ENCODE data around the gene PLA2G7.
"Not testable (repeated sequence)": the region's sequence is repeated elsewhere in the genome, so short reads cannot be mapped to it uniquely, and the experiment has no call there.

PLA2G7 gene

DNA sequence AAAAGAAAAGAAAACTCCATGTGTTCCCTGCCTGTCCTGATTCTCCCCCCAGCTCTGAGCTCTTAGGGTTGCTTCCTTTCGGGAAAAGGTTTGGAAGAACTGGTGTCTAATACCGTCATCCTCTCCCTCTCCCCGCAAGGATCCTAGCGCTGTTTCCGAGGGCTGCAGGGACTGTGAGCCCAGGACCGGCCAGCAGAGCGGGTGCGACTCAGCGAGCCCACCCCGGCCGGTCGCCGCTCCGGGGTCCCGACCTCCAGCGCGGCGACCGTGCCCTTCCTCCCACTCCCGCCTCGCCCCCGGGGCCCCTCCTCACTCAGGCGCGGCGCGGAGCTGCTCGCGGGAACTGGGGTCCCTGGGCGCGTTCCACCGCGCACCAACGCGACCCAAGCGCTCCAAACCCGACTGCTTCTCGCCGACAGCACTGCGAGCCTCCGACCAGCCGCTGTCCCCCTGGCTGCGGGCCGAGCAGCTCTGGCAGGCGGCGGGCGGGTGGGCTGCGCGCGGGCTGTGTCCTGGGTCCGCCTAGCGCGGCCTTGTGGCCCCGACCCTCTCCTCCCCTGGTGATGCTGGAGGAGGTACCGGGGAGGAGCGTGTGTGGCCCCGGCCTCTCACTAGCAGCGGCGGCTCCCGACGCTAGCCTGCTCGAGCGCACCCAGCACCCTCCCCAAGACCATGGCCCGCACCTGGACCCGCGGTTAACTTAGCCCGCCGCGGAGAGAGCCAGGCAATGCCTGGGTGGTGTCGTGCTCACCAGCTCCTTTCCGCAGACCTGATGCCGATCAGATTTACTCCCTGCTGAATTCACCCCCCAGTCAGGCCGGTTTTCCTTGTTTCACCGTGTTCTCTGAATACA, at the start of gene PLA2G7:
Gene PLA2G7, minus strand, starts transcription at position 509 of the 853 bp plus-strand sequence. CDS start 12,484 bp downstream, outside the sequence.
- peak; percentile 14 for DNase-seq

DNA sequence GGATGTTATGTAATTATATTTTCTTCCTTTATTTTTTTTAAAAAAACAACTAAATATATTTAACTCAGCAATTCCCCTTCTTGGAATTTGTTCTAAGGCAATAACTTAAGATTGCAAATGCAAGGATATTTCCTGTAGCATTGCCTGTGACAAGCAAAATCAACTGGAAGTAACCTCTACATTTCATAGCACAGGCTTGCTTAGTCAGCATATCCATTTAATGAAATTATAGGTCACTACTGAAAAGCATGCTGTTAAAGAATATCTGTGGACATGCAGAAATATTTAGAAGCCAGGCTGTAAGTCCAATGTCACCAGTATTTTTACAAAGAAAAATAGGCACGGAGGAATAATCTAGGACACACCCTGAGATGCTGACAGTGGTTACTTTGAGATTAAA, 49.4 kb upstream of the PLA2G7 start:
- DNase-seq: no peak

DNA sequence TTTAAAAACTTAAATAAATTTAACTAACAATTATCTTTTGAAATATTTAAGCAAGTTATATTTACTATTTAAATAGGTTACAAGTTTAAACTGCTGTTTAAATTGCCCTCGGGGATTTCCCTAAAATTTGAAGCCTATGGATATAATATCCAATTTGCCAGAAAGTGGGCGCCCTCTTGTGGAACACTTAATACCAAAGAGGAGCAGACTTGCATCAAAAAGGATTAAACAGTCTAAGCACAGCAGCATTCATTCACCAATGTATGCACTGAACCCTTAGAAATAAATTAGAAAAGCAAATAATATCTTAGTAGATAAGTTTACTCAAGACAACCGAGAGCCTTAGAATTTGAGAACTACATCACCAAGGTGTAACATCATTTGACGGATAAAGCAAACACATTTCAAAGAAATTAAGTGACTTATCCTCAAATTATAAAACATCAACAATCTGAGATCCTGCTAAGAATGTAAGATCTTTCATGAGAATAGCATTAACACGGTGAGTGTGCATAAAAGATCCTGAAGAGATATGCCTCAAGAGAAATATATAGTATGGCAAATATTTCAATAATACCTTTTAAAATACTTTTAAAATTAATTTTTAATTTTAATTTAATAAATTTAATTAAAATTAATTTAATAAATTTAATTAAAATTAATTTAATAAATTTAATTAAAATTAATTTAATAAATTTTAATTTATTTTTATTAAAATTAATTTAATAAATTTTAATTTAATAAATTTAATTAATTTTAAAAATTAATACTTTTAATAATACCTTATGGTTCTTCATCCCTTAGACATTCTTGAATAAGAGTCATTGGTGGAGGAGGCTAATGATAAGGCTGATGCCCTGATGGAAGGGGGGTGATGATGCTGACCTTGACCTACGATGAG, 46.6 kb upstream of the PLA2G7 start:
- peak; percentile 84 for DNase-seq

DNA sequence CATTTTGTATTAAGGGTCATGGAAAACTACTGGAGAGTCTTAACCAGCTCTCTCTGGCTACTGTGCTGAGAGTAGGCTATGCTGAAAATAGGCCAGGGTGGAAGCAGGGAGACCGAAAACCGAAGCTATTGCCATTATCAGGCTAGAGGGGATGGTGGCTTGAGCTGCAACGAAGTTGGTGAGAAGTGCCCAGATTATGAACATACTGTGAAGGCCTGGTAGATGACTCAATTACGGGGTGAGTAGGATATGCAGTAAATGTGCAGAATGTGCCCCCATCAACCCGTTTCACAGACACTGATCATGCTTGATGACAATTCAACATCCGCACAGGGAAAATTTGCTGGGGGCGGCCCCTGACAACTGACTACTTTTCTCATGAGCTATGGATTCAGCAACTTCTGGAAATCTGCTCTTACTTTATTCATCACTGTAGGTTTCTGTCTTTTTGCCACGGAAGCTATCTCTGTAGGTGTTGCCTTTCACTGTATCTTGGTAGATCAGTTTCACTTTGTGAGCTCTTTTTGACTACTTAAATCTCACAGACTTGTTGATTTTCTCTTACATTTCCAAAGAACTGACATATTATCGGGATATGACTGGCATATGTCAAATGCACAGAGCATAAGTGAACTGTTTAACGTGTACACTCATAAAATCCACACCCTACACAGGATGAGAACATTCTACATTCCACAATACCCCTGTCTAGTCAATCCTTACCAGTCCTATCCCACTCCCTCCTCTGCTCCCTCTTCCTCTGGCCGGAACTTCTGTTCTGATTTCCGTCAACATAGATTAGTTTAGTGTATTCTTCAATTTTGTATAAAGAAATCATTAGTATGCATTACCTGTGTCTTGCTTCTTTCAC, 42.5 kb upstream of the PLA2G7 start:
- DNase-seq: no peak

DNA sequence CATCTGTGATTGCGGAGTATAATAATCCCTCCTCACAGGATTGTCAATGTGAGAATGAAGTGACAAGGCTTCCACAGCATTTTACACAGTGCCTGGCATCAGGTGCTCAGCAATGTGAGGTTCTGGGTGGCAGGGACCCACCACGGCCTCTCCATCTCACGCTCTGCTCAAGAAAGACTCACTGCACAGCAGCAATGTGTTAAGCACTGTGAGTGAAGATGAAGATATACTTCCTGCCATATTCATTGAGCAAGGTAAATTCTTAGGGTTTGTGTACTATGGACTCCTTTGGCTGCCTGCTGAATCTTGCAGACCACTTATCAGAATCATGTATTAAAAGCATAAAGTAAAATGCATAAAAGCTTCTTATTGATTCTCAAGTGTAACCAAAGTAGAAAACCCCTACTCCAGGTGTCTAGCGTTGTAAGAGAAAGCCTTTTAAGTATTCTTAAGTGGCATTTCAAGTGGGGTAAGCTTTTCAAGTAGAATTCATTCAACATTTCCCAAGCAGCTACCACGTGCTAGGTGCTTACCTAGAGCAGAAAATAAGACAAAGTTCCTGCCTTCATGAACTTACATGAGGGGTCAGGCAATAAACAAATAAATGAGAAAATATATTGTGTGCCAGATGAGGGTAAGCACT, 41.0 kb upstream of the PLA2G7 start:
- no peak for DNase-seq

DNA sequence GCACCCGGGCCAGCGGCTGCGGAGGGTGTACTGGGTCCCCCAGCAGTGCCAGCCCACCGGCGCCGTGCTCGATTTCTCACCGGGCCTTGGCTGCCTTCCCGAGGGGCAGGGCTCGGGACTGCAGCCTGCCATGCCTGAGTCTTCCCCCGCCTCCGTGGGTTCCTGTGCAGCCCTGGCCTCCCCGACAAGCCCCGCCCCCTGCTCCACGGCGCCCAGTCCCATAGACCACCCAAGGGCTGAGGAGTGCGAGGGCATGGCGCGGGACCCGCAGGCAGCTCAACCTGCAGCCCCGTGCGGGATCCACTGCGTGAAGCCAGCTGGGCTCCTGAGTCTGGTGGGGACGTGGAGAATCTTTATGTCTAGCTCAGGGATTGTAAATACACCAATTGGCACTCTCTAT, 39.6 kb upstream of the PLA2G7 start:
- DNase-seq: not testable (repeated sequence)

DNA sequence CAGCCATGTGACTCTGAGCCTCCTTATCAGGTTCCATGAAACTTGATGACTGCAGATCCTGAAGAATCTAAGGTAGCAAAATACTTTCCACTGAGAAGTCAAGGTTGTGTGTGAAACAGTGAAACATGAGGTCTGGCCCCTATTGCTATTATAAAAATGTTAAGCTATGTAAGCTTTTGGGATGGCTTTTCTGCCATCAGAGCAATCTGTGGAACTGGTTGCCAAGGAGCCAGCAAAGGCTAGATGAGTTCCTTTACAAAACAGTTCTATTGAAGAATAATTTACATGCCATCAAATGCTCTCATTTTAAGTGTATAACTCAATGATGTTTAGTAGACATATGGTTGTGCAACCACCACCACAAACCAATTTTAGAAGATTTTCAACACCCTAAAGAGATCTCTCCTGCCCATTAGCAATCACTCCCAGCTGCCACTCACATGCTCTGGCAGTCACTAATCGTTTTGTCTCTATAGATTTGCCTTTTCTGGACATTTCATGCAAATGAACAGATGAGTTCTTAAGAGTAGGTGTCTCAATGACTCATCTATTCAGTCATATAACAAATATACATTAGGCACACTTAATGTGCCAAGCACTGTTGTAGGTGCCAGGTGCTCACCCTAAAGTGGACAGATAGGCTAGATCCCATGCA, 38.2 kb upstream of the PLA2G7 start:
- peak; percentile 30 for DNase-seq

DNA sequence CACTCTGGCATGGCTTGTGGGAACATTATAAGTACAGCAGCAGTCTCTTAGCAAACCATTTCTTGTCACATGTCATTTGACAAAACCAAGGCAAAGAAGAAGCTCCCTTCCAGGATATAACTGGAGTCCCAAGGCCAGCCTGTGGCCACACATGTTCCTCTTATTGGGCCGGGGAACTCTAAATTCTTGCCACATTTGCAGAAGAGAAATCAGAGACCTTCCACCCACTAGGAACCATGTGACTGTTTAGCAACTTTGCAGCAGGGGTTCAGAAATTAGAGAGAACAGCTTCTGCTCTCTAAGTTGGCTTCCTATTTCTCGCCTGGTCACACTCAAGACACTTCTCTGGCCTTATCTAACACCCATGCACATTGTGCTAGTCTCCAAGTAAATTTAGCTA, 37.6 kb upstream of the PLA2G7 start:
- DNase-seq: peak; percentile 71

DNA sequence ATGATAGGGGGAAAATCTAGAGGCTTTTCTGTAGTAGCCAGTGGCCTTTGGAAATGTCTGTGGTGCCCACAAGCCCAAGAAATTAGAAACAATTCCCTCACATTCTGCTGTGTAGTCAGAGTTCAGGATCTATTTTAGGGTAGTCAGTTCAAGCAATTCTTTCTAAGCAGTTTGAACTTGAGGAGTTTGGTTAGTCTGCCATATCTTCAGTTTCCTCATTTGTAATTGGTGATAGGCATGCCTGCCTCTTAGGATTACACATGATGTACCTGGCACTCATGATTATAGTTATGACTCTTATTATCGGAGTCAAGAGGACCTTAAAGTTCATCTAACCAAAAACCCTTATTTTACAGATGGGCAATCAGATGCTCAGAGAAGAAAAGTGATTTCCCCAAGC, 36.8 kb upstream of the PLA2G7 start:
- no peak for DNase-seq

DNA sequence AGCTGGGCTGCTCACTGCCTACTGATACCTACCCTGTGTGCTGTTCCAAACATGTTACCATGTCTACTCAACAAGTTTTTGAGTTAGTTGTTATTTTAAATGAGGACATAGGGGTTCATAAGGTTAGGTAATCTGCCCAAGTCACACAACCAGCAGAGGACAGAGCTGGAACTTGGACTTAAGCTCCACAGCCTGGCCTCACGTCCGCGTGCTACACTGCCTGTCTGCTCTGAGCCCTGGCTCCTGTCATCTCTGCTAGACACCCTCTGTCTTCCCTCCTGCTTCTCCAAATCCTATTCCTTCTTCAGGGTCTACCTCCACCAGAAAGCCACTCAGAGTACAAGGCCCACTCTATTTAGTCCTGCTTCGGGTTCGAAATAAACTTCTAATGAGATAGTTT, 29.8 kb upstream of the PLA2G7 start:
- no peak for DNase-seq

DNA sequence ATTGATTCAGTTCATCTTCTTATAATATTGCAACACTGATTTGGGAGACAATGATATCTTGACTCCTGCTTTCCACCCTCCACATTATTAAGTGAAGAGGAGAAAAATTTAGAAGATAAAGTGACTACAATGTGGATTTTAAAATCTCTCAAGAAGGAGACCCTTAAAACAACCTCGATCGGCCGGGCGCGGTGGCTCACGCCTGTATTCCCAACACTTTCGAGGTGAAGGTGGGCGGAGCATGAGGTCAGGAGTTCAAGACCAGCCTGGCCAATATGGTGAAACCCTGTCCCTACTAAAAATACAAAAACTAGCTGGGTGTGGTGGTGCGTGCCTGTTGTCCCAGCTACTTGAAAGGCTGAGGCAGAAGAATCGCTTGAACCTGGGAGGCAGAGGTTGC, 29.1 kb upstream of the PLA2G7 start:
- not testable (repeated sequence) for DNase-seq

DNA sequence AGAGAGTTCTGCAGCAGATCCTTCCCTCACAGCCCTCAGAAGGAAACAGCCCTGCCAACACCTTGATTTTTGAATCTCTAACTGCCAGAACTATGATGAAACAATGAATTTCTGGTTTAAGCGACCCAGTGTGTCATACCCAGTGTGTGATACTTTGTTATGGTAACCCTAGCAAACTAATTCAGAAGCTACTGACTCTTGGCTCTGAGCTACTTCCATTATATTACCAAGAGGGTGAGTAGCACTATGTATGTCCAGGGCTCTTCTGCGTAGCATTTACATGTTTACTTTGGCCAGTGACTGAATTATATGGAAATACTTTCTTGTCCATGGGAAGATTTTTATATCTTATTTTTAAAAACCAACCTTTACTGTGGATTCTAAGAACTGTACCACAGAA, 28.3 kb upstream of the PLA2G7 start:
- no peak for DNase-seq

DNA sequence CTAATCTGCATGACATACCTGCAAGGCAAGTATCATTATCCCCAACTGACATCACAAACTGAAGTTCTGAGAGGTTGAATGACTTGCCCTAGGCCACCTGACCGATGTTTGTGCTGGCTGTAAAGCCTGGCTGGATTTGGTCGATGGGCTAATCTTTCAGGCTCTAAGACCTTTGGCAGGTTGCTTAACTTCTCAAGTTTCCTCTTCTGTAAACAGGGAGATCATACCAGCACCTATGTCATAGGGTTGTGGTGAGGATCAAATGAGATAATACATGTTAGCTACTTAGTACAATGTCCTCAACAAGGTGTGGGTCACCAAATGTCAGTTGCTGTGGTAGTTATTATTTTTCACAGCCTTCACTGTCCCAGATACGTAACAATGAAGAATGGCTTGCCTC, 25.8 kb upstream of the PLA2G7 start:
- no peak for DNase-seq

DNA sequence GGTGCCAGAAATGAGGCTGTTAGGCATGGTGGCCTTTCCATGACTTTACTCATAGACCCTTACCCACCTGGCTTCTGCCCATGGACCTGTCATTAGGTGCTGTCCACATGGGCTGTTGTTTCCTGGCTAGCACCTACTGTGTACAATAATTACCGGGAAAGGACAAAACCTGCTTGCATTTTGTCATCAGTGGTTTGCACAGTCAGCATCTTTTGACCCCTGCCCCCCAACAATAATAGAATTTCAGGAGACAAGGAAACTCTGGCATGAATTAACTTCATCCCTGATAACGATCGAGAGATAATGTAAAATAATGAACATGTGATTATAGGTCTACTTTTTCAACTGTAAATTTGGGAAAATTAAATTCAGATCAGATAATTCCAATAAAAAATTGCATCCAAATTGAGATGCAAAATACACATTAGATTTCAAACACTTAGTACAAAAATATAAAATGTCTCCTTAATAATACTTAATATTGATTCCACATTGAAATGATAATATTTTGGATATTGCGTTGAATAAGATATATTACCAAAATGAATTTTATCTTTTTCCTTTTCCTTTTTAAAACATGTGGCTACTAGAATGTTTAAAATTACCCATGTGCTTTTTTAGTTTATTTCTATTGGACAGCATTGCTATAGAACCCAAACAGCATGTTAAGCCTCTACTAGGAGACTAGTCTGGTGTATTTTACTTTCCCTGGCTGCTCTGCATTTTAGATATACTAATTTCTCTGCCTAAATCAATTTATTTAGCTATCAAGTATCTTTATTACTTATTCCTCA, 24.0 kb upstream of the PLA2G7 start:
- no peak for DNase-seq

DNA sequence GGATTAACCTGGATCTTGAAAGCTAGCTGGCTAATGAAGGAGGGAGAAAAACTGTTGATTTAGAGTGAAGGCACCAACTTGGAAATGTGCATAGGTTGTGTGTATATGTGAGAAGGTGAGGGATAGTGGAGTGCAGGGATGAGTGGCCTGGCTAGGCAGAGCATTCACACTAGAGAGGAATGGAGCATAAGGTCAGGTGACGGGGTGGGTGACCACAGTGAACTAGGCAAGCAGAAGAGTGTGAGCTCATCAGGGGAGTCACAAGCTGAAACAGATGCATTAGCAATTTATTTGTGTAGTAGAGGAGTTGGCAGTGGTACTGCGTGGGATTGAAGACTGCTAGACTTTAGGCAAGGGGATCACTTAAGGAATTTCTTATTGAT, 22.0 kb upstream of the PLA2G7 start:
- DNase-seq: no peak

DNA sequence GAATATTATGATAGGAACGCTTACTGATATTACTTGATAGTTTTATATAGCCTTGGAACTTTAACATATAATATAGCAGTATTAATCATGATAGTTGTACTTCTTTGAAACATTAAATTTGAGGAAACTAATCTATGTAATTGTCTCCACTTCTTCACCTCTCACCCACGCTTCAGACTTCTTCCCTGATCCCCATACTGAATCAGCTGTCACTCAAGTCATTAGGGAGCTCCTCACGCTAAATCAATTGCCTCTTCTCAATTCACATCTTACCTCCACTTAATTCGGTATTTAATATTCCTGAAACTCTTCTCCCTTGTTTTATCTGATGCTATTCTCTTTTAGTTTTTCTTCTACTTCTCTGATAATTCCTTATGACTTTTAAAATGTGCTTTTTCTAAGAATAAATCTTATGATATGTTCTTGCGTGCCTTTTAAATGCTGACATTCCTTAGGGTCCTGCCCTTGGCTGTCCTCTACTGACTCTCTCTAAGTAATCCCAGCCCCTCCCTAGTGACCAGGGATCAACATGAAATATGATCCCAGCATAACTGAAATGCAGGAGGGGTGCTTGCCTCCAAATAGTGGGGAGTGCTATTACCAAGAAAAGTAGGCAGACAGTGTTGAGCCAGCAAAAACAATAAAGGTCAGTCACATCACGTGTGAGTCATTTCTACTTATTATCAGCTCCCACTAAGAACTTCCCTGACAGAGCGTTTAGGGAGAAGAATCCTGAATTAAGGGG, 21.5 kb upstream of the PLA2G7 start:
- DNase-seq: no peak

DNA sequence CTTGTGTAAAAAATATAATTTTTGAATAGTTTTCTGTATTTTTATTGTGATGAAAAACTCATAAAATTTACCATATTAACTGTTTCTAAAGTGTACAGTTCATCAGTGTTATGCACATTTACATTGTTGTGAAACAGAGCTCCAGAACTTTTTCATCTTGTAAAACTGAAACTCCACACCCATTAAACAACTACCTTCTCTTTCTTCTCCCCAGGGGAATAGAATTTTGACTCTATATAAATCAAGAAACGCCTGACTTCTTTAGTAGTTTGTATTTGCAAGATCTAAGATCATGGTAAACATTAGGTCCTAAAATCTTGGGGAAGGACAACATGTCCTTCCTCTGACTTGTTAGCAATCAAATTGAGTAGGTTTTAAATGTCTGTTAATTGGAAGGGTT, 20.7 kb upstream of the PLA2G7 start:
- no peak for DNase-seq

DNA sequence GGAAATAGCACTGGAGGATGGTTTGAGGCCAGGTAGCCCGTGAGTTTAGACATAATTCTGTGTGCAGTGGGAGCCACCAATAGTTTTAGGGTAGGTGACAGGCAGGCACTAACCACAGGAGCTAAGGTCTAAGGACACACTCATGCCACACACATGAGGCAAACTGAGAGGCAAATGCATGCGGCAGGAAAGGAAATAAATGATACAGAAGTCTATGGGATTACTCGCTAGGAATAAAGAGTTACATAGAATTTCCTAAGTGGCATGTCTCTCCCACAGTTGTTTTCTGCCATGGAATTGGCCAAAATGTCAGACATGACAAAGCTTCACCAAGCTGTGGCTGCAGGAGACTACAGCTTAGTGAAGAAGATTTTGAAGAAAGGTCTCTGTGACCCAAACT, 16.5 kb upstream of the PLA2G7 start:
- no peak for DNase-seq

DNA sequence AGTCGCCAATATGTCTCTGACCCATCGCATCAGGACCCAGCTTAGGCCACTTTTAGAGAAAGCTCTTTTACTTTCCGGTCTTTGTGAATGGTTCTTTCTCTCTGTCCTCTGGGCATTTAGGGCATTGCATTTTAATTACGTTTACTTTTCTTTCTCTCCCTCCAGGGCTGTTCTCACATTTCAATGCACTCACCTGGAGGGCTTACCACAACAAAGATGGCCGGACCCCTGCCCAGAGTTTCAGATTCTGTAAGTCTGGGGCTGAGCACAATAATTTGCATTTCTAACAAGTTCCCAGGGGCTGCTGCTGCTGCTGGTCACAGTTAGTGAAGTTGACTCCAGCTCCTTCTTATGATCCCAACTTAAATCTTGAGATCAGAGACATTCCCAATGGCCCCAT, 14.6 kb upstream of the PLA2G7 start:
- no peak for DNase-seq

DNA sequence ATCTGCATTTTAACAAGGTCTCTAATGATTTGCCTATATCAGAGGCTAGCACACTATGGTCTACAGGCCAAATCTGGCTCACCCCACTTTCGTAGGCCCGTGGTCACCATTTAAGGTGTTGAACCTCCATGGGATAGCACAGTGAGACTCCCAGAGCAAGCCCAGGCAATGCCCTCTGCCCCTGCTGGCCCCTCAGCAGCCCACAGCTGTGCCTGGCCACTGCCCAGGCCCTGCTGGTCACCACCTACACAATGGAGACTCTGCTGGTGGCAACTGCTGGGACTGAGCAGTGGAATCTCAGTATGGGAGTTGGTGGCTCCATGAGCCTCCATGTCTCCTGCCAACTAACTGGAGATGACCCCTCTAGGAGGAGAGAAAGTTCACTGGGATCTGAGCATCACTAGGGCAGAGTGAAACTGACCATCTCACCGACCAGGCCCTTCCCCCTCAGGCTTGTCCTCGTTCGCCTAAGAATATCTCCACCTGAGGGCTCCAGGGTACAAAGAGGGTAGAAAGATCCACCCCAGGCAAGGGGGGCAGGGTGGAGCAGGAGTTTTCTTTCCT, 13.8 kb upstream of the PLA2G7 start:
- DNase-seq: no peak
